A204.1 (cell line): Measurements from ENCODE around the gene MED12L.

Experiments
- FAIRE-seq: peaks from 2 replicates; lab custom pipeline; 2012; peaks lifted over from hg19 to GRCh38; lab: Jason Lieb, UNC

MED12L gene

GRCh38 chr3:151293127-151293526 is 207.7 kb downstream of the MED12L start:
- FAIRE-seq: no peak

- FAIRE-seq: no peak
Observed at GRCh38 chr3:151296226-151296625, 210.8 kb downstream of the MED12L start.

GRCh38 chr3:151297429-151297828 is 212.0 kb downstream of the MED12L start:
- FAIRE-seq: no peak

- FAIRE-seq: no peak
Observed at GRCh38 chr3:151299006-151299405, 213.5 kb downstream of the MED12L start.

- no peak for FAIRE-seq
Observed at GRCh38 chr3:151300539-151300938, 215.1 kb downstream of the MED12L start.

GRCh38 chr3:151301787-151302186 is 216.3 kb downstream of the MED12L start:
- FAIRE-seq: no peak

GRCh38 chr3:151303751-151304150 is 218.3 kb downstream of the MED12L start:
- FAIRE-seq: no peak

GRCh38 chr3:151305060-151305774 is 219.8 kb downstream of the MED12L start:
- no peak for FAIRE-seq

GRCh38 chr3:151305775-151306151 is 220.3 kb downstream of the MED12L start:
- no peak for FAIRE-seq

GRCh38 chr3:151306168-151306810 is 220.8 kb downstream of the MED12L start:
- FAIRE-seq: no peak

GRCh38 chr3:151307131-151307530 is 221.7 kb downstream of the MED12L start:
- no peak for FAIRE-seq

GRCh38 chr3:151307583-151308488 is 222.4 kb downstream of the MED12L start:
- FAIRE-seq: no peak

GRCh38 chr3:151309566-151309965 is 224.1 kb downstream of the MED12L start:
- no peak for FAIRE-seq

- FAIRE-seq: no peak
Observed at GRCh38 chr3:151312972-151313371, 227.5 kb downstream of the MED12L start.

GRCh38 chr3:151314137-151314536 is 228.7 kb downstream of the MED12L start:
- no peak for FAIRE-seq

GRCh38 chr3:151314593-151314992 is 229.1 kb downstream of the MED12L start:
- FAIRE-seq: no peak

- FAIRE-seq: no peak
Observed at GRCh38 chr3:151315136-151315535, 229.7 kb downstream of the MED12L start.

- no peak for FAIRE-seq
Observed at GRCh38 chr3:151315846-151316245, 230.4 kb downstream of the MED12L start.

GRCh38 chr3:151316267-151316991 is 231.0 kb downstream of the MED12L start, which contains the start of gene GPR87:
TSS of gene GPR87 (minus strand) at chr3:151316820. CDS start at chr3:151300100, 16,720 bp downstream.
- FAIRE-seq: no peak

- FAIRE-seq: no peak
Observed at GRCh38 chr3:151318313-151318712, 232.8 kb downstream of the MED12L start.

GRCh38 chr3:151318991-151319390 is 233.5 kb downstream of the MED12L start:
- FAIRE-seq: no peak

- FAIRE-seq: no peak
Observed at GRCh38 chr3:151319628-151320027, 234.2 kb downstream of the MED12L start.
